Stomach smooth muscle (tissue), 2 donors: Measurements from ENCODE around the gene RAD51B.

ENCODE experiments used
- H3K27ac ChIP-seq: one replicate; pipeline ENCODE4 v1.7.0; 2013; ENCODE audit warnings: mild to moderate bottlenecking, low read length, inconsistent platforms
- H3K27me3 ChIP-seq, 2 donors: one replicate each; pipeline ENCODE4 v1.7.0; 2013; ENCODE audit warnings: low read length in 2 of 2; ENCODE audit not compliant: insufficient read depth in 2 of 2, control insufficient read depth in 1 of 2
- H3K36me3 ChIP-seq, 2 donors: one replicate each; pipeline ENCODE4 v1.7.0; 2013; ENCODE audit warnings: low read length in 2 of 2; ENCODE audit not compliant: control insufficient read depth in 2 of 2, insufficient read depth in 2 of 2
- H3K4me1 ChIP-seq: one replicate; pipeline ENCODE4 v1.7.0; 2013; ENCODE audit warnings: low read length; ENCODE audit not compliant: control insufficient read depth, insufficient read depth
- H3K4me3 ChIP-seq, 2 donors: one replicate each; pipeline ENCODE4 v1.7.0; 2013; ENCODE audit warnings: low read length in 2 of 2
- H3K9ac ChIP-seq, 2 donors: one replicate each; pipeline ENCODE4 v1.7.0; 2013; ENCODE audit warnings: low read length in 2 of 2, mild to moderate bottlenecking in 1 of 2
- H3K9me3 ChIP-seq, 2 donors: one replicate each; pipeline ENCODE4 v1.7.0; 2013; ENCODE audit warnings: low read length in 2 of 2; ENCODE audit not compliant: control insufficient read depth in 2 of 2
- donor health status: healthy.
- donor health status: Pancreatic carcinoma.

RAD51B gene

GRCh38 chr14:68145036-68145435 is 325.5 kb downstream of the RAD51B start:
- Histone ChIP-seq H3K4me3 (no peak overlapping the region), H3K9ac (peak overlapping the region in 1 of 2 donors; percentile 2), H3K4me1 (peaks cover 24% of the 10 kb centered on the region), H3K9me3 (peaks cover 0 to 4% of the 10 kb centered on the region in 2 donors), H3K36me3 (no peaks in the 10 kb centered on the region), H3K27me3 (no peaks in the 10 kb centered on the region), H3K27ac (no peak overlapping the region)

GRCh38 chr14:68145539-68145938 is 326.0 kb downstream of the RAD51B start:
- Histone ChIP-seq H3K4me3 (no peak overlapping the region), H3K27ac (no peak overlapping the region), H3K36me3 (no peaks in the 10 kb centered on the region), H3K9ac (no peak overlapping the region), H3K9me3 (peaks cover 0 to 4% of the 10 kb centered on the region in 2 donors), H3K4me1 (peaks cover 20% of the 10 kb centered on the region), H3K27me3 (no peaks in the 10 kb centered on the region)

GRCh38 chr14:68146818-68147217 is 327.2 kb downstream of the RAD51B start:
- Histone ChIP-seq H3K27me3 (no peaks in the 10 kb centered on the region), H3K36me3 (no peaks in the 10 kb centered on the region), H3K4me3 (no peak overlapping the region), H3K9ac (peak overlapping the region in 1 of 2 donors; percentile 16), H3K4me1 (peaks cover 15% of the 10 kb centered on the region), H3K9me3 (peaks cover 0 to 4% of the 10 kb centered on the region in 2 donors), H3K27ac (peak overlapping the region; percentile 25)

- no peaks in the 10 kb centered on the region for H3K27me3 ChIP-seq
- H3K9ac ChIP-seq, result peak overlapping the region in 1 of 2 donors; percentile 16
- H3K4me1 ChIP-seq, result peaks cover 15% of the 10 kb centered on the region
- peak overlapping the region; percentile 25 for H3K27ac ChIP-seq
- no peaks in the 10 kb centered on the region for H3K36me3 ChIP-seq
- no peak overlapping the region for H3K4me3 ChIP-seq
- H3K9me3 ChIP-seq, result peaks cover 0 to 4% of the 10 kb centered on the region in 2 donors
Observed at GRCh38 chr14:68147303-68147702, 327.7 kb downstream of the RAD51B start.

GRCh38 chr14:68148276-68148675 is 328.7 kb downstream of the RAD51B start:
- peaks cover 12% of the 10 kb centered on the region for H3K4me1 ChIP-seq
- H3K4me3 ChIP-seq, result no peak overlapping the region
- no peaks in the 10 kb centered on the region for H3K27me3 ChIP-seq
- no peak overlapping the region for H3K9ac ChIP-seq
- H3K36me3 ChIP-seq, result no peaks in the 10 kb centered on the region
- H3K9me3 ChIP-seq, result peaks cover 0 to 4% of the 10 kb centered on the region in 2 donors
- H3K27ac ChIP-seq, result no peak overlapping the region

GRCh38 chr14:68148763-68149162 is 329.2 kb downstream of the RAD51B start:
- H3K27me3 ChIP-seq, result no peaks in the 10 kb centered on the region
- H3K9ac ChIP-seq, result no peak overlapping the region
- H3K36me3 ChIP-seq, result no peaks in the 10 kb centered on the region
- no peak overlapping the region for H3K27ac ChIP-seq
- H3K4me3 ChIP-seq, result no peak overlapping the region
- H3K9me3 ChIP-seq, result peaks cover 0 to 4% of the 10 kb centered on the region in 2 donors
- peaks cover 7% of the 10 kb centered on the region for H3K4me1 ChIP-seq

GRCh38 chr14:68153275-68153674 is 333.7 kb downstream of the RAD51B start:
- no peak overlapping the region for H3K4me3 ChIP-seq

GRCh38 chr14:68154275-68154674 is 334.7 kb downstream of the RAD51B start:
- no peak overlapping the region for H3K4me3 ChIP-seq
- H3K36me3 ChIP-seq, result no peaks in the 10 kb centered on the region
- no peaks in the 10 kb centered on the region for H3K27me3 ChIP-seq
- no peaks in the 10 kb centered on the region for H3K4me1 ChIP-seq
- H3K9me3 ChIP-seq, result peaks cover 0 to 4% of the 10 kb centered on the region in 2 donors
- H3K9ac ChIP-seq, result no peak overlapping the region
- no peak overlapping the region for H3K27ac ChIP-seq

More at GRCh38 chr14:68153275-68153674, 333.7 kb downstream of the RAD51B start:
- no peak overlapping the region for H3K9ac ChIP-seq
- no peaks in the 10 kb centered on the region for H3K36me3 ChIP-seq
- no peaks in the 10 kb centered on the region for H3K27me3 ChIP-seq
- peaks cover 0 to 4% of the 10 kb centered on the region in 2 donors for H3K9me3 ChIP-seq
- H3K27ac ChIP-seq, result no peak overlapping the region
- H3K4me1 ChIP-seq, result no peaks in the 10 kb centered on the region

- Histone ChIP-seq H3K9me3 (no peaks in the 10 kb centered on the region), H3K27ac (peak overlapping the region; percentile 3), H3K36me3 (no peaks in the 10 kb centered on the region), H3K4me1 (no peaks in the 10 kb centered on the region), H3K27me3 (no peaks in the 10 kb centered on the region), H3K9ac (no peak overlapping the region), H3K4me3 (no peak overlapping the region)
Observed at GRCh38 chr14:68157971-68158371, 338.4 kb downstream of the RAD51B start.

GRCh38 chr14:68158640-68159039 is 339.1 kb downstream of the RAD51B start:
- Histone ChIP-seq H3K9me3 (no peaks in the 10 kb centered on the region), H3K27ac (peak overlapping the region; percentile 3), H3K36me3 (no peaks in the 10 kb centered on the region), H3K4me3 (no peak overlapping the region), H3K4me1 (no peaks in the 10 kb centered on the region), H3K9ac (no peak overlapping the region), H3K27me3 (no peaks in the 10 kb centered on the region)

- Histone ChIP-seq H3K4me1 (no peaks in the 10 kb centered on the region), H3K36me3 (no peaks in the 10 kb centered on the region), H3K27ac (peak overlapping the region; percentile 42), H3K9ac (no peak overlapping the region), H3K4me3 (no peak overlapping the region), H3K9me3 (no peaks in the 10 kb centered on the region), H3K27me3 (no peaks in the 10 kb centered on the region)
Observed at GRCh38 chr14:68159701-68160633, 340.4 kb downstream of the RAD51B start.
